AG09309 (cell line): ENCODE results near the gene PIK3CG.

Source experiments
- DNase-seq: peaks from one replicate; pipeline ENCODE4 v3.0.0-alpha.2; 2010; ENCODE audit warnings: low read depth
- H3K4me3 ChIP-seq: 2 replicates; pipeline ENCODE4 v1.5.1; 2011; ENCODE audit warnings: mild to moderate bottlenecking, low read depth, low read length, moderate library complexity; ENCODE audit not compliant: control insufficient read depth
- CTCF ChIP-seq: IDR thresholded peaks from 2 replicates; pipeline ENCODE4 v1.5.1; 2011; ENCODE audit warnings: mild to moderate bottlenecking, low read depth, low read length, inconsistent platforms; ENCODE audit not compliant: insufficient read depth, control insufficient read depth; ENCODE audit errors: missing control alignments

The PIK3CG gene

GRCh38 chr7:106883456-106884026 is 18.5 kb downstream of the PIK3CG start:
- no peak for TF ChIP-seq CTCF
- no peak overlapping the region for H3K4me3 ChIP-seq

GRCh38 chr7:106885652-106886051 is 20.6 kb downstream of the PIK3CG start:
- no peak for DNase-seq
- no peak overlapping the region for H3K4me3 ChIP-seq
- TF ChIP-seq CTCF, result no peak

More at GRCh38 chr7:106883456-106884026, 18.5 kb downstream of the PIK3CG start:
- DNase-seq, result no peak

GRCh38 chr7:106887421-106887820 is 22.3 kb downstream of the PIK3CG start:
- no peak for DNase-seq
- no peak overlapping the region for H3K4me3 ChIP-seq
- no peak for TF ChIP-seq CTCF

GRCh38 chr7:106888204-106888603 is 23.1 kb downstream of the PIK3CG start:
- H3K4me3 ChIP-seq, result no peak overlapping the region
- no peak for TF ChIP-seq CTCF
- no peak for DNase-seq

- no peak overlapping the region for H3K4me3 ChIP-seq
- TF ChIP-seq CTCF, result no peak
- DNase-seq, result no peak
These were observed 25.9 kb downstream of the PIK3CG start for GRCh38 chr7:106890952-106891351.

GRCh38 chr7:106891548-106892410 is 26.7 kb downstream of the PIK3CG start:
- TF ChIP-seq CTCF, result no peak
- DNase-seq, result no peak
- H3K4me3 ChIP-seq, result no peak overlapping the region
